Measurements from ENCODE around the gene AKR7A2. TPM values are rescaled to one million over a fixed set of nuclear protein-coding genes. Genes with fewer than 3 reads are reported as not detected.

AKR7A2 gene
- total and polyA plus RNA-seq, 12 donors, result 20.0 to 235 (median 110) TPM

DNA sequence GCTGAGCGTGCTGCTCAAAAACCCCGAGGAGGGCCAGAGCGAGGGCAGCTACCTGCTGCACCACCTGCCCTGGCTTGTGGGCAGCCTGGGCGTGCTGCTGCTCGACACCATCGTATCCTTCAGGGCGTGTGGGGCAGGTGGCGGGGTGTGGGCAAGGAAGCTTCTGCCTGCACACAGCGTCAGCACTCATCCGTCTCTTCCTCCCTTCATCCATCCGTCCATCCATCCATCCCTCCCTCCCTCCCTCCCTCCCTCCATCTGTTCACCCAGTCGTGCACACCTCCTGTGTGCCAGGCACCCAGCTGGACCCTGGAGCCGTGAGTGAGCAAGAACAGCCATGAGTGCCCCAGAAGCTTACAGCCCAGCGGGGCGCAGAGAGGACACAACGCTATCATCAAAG, 15.4 kb upstream of the AKR7A2 start:
- 83 to 100% (median 89%) methylated on average over 4 to 16 of the region's 16 CpGs for WGBS, 4 donors
- peaks cover 0 to under 1% of the 10 kb centered on the region in 2 donors for H3K4me1 ChIP-seq (replicated peaks in 1 of 2)
- TF ChIP-seq, protein P1, sequence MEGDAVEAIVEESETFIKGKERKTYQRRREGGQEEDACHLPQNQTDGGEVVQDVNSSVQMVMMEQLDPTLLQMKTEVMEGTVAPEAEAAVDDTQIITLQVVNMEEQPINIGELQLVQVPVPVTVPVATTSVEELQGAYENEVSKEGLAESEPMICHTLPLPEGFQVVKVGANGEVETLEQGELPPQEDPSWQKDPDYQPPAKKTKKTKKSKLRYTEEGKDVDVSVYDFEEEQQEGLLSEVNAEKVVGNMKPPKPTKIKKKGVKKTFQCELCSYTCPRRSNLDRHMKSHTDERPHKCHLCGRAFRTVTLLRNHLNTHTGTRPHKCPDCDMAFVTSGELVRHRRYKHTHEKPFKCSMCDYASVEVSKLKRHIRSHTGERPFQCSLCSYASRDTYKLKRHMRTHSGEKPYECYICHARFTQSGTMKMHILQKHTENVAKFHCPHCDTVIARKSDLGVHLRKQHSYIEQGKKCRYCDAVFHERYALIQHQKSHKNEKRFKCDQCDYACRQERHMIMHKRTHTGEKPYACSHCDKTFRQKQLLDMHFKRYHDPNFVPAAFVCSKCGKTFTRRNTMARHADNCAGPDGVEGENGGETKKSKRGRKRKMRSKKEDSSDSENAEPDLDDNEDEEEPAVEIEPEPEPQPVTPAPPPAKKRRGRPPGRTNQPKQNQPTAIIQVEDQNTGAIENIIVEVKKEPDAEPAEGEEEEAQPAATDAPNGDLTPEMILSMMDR (IDR thresholded peaks at IDR 0.05), result no peak
- no peak for TF ChIP-seq POLR2A (IDR thresholded peaks at IDR 0.05)
- H3K27me3 ChIP-seq, result no peaks in the 10 kb centered on the region
- H3K4me3 ChIP-seq, result no peak overlapping the region
- H3K9me3 ChIP-seq (replicated peaks in 1 of 3), result no peaks in the 10 kb centered on the region
- DNase-seq, result no peak
- H3K36me3 ChIP-seq (replicated peaks in 1 of 2), result peaks cover 0 to 58% of the 10 kb centered on the region in 2 donors
- no peak overlapping the region for H3K27ac ChIP-seq
- intact Hi-C loops (cut with DNase I), result no loop called here

DNA sequence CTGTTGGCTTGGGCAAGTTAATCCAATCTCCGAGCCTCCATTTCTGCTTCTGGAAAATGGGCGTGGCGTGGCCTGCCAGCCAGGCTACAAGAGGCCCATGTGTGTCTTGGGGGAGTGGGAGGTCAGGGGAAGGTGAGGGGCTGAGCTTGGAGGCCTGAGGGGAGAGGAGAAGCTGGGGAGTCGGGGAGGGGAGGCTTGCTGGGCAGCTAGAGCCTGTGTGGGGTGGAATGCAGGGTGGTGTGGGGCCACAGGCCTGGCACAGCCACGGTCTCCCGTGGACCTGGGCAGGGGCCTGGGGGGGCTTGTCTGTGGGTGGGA, 14.8 kb upstream of the AKR7A2 start:
- Histone ChIP-seq H3K4me3 (no peak overlapping the region), H3K27me3 (no peaks in the 10 kb centered on the region), H3K4me1 (replicated peaks in 1 of 2) (peaks cover 0 to 7% of the 10 kb centered on the region in 2 donors), H3K36me3 (replicated peaks in 1 of 2) (peaks cover 0 to 58% of the 10 kb centered on the region in 2 donors), H3K27ac (no peak overlapping the region), H3K9me3 (replicated peaks in 1 of 3) (no peaks in the 10 kb centered on the region)
- intact Hi-C loops (cut with DNase I), result no loop called here
- no peak for TF ChIP-seq POLR2A (IDR thresholded peaks at IDR 0.05)
- TF ChIP-seq, protein P1 (IDR thresholded peaks at IDR 0.05), result no peak
- DNase-seq, result no peak
- WGBS, 4 donors, result 78 to 100% (median 96%) methylated on average over 1 to 6 of the region's 6 CpGs

DNA sequence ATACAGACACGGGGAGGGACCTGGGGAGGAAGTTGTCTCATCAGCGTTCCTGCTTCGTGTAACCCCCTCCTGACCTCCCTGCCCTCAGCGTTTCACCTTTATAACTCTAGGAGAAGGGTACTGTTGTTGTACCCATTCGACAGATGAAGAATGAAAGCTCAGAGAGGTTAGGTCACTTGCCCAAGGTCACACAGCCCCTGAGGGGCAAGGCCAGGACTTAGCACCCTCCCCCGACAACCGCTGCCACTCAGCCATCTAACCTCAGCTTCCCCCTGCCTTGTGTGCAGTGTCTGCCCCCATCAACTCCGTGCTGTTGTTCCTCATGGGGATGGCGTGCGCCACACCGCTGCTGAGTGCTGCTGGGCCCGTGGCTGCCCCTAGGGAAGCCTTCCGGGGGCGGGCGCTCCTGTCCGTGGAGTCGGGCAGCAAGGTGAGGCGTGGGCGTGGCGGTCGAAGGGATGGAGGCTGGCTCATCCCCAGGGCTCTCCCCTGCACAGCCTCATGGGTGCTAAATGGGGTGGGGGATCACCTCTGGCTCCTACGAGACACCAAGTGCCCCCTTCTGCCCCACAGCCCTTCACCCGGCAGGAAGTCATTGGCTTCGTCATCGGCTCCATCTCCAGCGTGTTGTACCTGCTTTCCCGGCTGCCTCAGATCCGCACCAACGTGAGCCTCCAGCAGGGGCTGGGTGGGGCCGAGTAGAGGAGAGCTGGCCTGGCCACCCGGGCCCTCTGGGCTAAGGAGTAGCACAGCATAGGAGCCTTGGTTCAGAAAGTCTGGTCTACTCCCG, 14.2 kb upstream of the AKR7A2 start:
- peaks cover 0 to 8% of the 10 kb centered on the region in 2 donors for H3K4me1 ChIP-seq (replicated peaks in 1 of 2)
- no peak overlapping the region for H3K4me3 ChIP-seq
- TF ChIP-seq, protein P1 (IDR thresholded peaks at IDR 0.05), result no peak
- no peak for TF ChIP-seq POLR2A (IDR thresholded peaks at IDR 0.05)
- WGBS, 4 donors, result 57 to 80% (median 71%) methylated on average over 4 to 32 of the region's 32 CpGs
- peaks cover 0 to 58% of the 10 kb centered on the region in 2 donors for H3K36me3 ChIP-seq (replicated peaks in 1 of 2)
- no peak overlapping the region for H3K27ac ChIP-seq
- no peaks in the 10 kb centered on the region for H3K27me3 ChIP-seq
- H3K9me3 ChIP-seq (replicated peaks in 1 of 3), result no peaks in the 10 kb centered on the region
- DNase-seq, result peak in 1 of 7 donors; percentile 23
- intact Hi-C loops (cut with DNase I), result no loop called here

DNA sequence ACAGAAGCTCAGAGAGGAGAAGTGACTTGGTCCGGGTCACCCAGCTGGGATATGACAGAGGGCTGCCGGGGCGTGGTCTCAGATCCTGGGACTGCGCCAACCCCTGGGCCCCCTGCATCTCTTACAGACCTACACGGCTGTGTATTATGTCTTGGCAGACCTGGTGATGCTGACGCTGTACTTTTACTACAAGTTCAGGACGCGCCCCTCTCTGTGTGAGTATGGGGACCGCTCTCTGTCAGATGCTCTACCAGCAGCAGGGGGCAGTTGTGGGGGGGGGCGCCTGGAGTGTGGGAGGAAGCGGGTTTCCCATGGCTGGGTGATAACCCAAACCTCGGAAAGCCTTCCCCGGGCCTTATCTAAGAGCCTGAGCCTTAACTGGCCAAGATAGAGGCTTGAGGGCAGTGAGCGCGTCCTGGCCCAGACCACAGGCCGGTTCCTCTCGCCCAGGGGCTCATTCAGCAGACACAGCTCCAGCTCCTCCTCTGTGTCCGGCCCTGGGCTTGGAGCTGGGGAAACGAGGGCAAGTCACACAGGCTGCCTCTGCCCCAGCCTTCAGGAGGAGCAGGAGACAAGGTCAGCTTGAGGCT, 13.5 kb upstream of the AKR7A2 start:
- no peaks in the 10 kb centered on the region for H3K9me3 ChIP-seq (replicated peaks in 1 of 3)
- peaks cover 0 to 14% of the 10 kb centered on the region in 2 donors for H3K4me1 ChIP-seq (replicated peaks in 1 of 2)
- TF ChIP-seq, protein P1 (IDR thresholded peaks at IDR 0.05), result no peak
- no peak for TF ChIP-seq POLR2A (IDR thresholded peaks at IDR 0.05)
- WGBS, 4 donors, result 71 to 81% (median 78%) methylated on average over 12 to 19 of the region's 19 CpGs
- no peaks in the 10 kb centered on the region for H3K27me3 ChIP-seq
- no peak overlapping the region for H3K4me3 ChIP-seq
- intact Hi-C loops (cut with DNase I), result no loop called here
- DNase-seq, result peak in 2 of 7 donors; percentile 32 to 35
- peaks cover 0 to 58% of the 10 kb centered on the region in 2 donors for H3K36me3 ChIP-seq (replicated peaks in 1 of 2)
- no peak overlapping the region for H3K27ac ChIP-seq
